T47D (cell line): ENCODE results near the gene ALG12.

Experiments
- DNase-seq, 2 experiments: peaks; one replicate each; pipeline versions ENCODE4 v3.0.0 to v3.0.0-alpha.2; 2011 to 2012; ENCODE audit warnings: low read depth in 1 of 2, low spot score in 1 of 2
- JUND ChIP-seq: IDR thresholded peaks from 2 replicates; pipeline ENCODE4 v1.6.1; 2012; ENCODE audit warnings: low read depth
- in situ Hi-C: cut with HindIII; loops from 2 replicates; pipeline ENCODE4 v1.10.0; 2016; ENCODE audit warnings: low sequenced_read_pairs, low pct_unique_long_range_greater_than_20kb

Gene ALG12

GRCh38 chr22:49918911-49919881, 958 bp upstream of the ALG12 start:
- TF ChIP-seq JUND: no peak
- in situ Hi-C loops: no loop called here
- DNase-seq: no peak

- no peak for TF ChIP-seq JUND
- in situ Hi-C loops: no loop called here
- DNase-seq: no peak
Measured at GRCh38 chr22:49916831-49917230, 1.4 kb downstream of the ALG12 start.

- in situ Hi-C loops: no loop called here
- no peak for TF ChIP-seq JUND
- DNase-seq: no peak
Measured at GRCh38 chr22:49915610-49916009, 2.6 kb downstream of the ALG12 start.

- TF ChIP-seq JUND: no peak
- no peak for DNase-seq
- in situ Hi-C loops: no loop called here
Measured at GRCh38 chr22:49914256-49914655, 4.0 kb downstream of the ALG12 start.

DNA sequence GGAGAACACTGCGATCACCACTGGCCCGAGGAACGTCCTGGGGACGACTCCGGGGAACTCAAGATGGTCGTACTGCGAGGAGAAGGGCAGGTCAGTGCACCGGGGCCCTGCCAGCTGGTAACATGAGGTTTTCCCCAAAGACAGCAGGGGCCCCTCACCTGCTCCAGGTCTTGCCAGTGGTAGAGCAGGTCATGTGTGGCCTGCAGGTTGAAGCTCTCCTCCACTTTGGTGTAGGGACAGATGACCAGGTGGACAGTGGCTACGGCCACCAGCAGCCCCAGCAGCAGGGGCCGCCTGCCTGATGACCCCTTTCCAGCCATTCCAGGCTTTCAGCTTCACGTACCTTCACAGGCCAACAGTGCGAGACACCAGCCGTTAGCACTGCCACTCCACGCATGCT, 4.8 kb downstream of the ALG12 start:
- DNase-seq: no peak
- TF ChIP-seq JUND: no peak
- in situ Hi-C loops: no loop called here

GRCh38 chr22:49913026-49913425, 5.2 kb downstream of the ALG12 start:
- in situ Hi-C loops: no loop called here
- DNase-seq: no peak
- TF ChIP-seq JUND: no peak

DNA sequence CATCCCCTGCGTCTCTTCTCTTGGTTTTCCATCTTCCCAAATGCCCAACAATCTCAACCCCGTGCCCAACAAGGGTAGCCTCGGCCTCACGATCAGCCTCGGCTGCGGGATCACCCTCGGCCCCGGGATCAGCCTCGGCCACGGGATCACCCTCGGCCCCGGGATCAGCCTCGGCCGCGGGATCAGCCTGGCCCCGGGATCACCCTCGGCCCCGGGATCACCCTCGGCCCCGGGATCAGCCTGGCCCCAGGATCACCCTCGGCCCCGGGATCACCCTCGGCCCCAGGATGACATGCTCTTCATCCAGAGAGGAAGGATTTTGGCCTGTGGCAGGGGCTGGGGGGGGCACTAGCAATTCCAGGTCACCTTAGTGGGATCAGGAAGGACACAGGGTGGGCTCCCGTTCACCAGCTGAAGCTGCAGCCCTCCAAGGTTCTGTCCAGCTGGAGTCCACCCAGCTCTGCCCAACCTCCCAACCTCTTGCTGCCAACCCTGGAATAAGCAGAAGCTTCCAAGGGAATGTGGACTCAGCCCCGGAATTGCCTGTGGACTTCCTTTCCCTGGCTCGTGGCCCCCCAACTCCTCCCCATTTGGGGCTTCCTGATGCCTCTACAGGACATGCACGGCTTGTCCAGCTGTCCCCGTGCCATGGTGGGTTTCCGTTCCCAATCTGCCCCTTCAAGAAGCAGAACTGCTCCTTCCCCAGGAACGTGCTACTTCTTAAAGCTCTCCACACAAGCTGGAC, 6.2 kb downstream of the ALG12 start:
- no peak for TF ChIP-seq JUND
- in situ Hi-C loops: no loop called here
- DNase-seq: no peak

- no peak for DNase-seq
- in situ Hi-C loops: no loop called here
- no peak for TF ChIP-seq JUND
Measured at GRCh38 chr22:49910229-49911155, 7.7 kb downstream of the ALG12 start.

DNA sequence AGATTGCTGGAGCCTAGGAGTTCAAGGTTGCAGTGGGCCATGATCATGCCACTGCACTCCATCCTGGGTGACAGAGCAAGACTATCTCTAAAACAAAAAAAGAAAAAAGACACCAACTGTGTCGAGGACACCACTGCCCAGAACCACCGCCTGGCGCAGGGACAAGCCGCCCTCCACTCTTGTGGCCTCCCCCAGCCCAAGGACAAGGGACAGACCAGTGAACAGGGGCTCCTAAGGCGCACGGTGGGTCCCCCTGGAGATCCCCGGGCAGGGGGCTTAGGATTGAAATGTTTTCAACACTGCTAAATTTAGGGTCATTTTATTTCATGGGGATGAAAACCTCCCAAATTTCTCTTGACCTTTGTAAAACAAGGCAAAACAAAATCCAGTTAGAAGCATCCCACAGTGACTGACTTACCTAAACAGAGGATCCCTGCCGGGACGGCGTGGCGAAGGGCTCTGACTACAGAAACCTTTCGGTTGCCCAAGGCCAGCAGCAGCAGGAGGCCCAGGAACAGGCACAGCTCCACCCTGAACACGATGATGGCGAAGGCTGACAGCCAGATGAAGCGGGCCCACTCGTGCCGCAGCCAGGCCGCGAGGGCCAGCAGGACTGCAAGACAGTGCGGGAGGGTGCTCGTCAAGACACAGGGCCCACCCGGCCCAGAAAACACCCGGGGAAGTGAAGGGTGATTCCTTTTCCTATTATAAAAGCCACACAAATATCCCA, 8.6 kb downstream of the ALG12 start:
- in situ Hi-C loops: no loop called here
- TF ChIP-seq JUND: no peak
- no peak for DNase-seq

GRCh38 chr22:49907807-49908206, 10.4 kb downstream of the ALG12 start:
- DNase-seq: no peak
- TF ChIP-seq JUND: no peak
- in situ Hi-C loops: no loop called here

DNA sequence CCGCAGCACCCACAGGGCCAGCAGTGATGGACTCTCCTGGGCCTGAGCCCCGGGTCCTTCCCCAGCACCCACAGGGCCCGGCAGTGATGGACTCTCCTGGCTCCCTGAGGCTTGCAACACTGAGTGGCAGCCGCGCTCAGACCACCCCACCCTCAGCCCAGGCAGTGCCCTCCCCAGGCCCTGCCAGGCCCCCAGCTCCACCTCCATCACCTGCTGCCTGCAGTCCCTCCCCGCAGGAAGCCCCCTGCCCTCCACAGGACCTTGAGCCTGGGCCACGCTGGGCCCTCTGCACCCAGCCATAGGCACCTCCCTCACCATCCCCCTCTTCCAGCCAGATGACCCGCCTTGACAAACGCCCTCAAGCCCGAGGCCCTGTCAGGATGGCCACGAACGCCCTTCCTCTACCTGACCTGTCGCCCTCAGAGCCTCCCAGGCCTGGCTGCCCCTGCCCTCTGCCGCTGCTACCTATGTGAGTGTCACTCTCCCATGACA, 11.4 kb downstream of the ALG12 start:
- no peak for DNase-seq
- in situ Hi-C loops: no loop called here
- TF ChIP-seq JUND: no peak
